ENCODE measurements around the gene SFRP5. TPM values are rescaled to one million over a fixed set of nuclear protein-coding genes. Genes with fewer than 3 reads are reported as not detected.

Gene SFRP5
- total and polyA plus RNA-seq, 2 donors (not counting 3 experiments of a cell fraction or from before 2014, with no cell fraction given) = not detected

GRCh38 chr10:97813311-97813710 is 41.5 kb upstream of the SFRP5 start:
- H4K20me1 ChIP-seq (replicated peaks; ENCODE audit: control insufficient read depth, extremely low read depth, insufficient read depth, low read length) = no peaks in the 10 kb centered on the region
- CTCF ChIA-PET = interaction anchor here (1.2 kb wide), 1 partner anchor 22 kb away, joined by 3 read pairs; no protein-coding TSS in a partner anchor
- H3K9me1 ChIP-seq (replicated peaks; ENCODE audit: control insufficient read depth, extremely low read depth, insufficient read depth, low read length) = no peaks in the 10 kb centered on the region
- H3K27ac ChIP-seq (ENCODE audit: insufficient read depth, low read depth, low read length) = no peak overlapping the region
- POLR2A ChIA-PET = no interaction called here
- H3K9ac ChIP-seq (replicated peaks; ENCODE audit: extremely low read depth, insufficient read depth, low read length) = no peak overlapping the region
- no peak overlapping the region for H2AFZ ChIP-seq (ENCODE audit: low read depth, low read length)
- FAIRE-seq (no peak), DNase-seq (ENCODE audit: low read depth, low spot score) (no peak)
- no peaks in the 10 kb centered on the region for H3K4me1 ChIP-seq (ENCODE audit: control insufficient read depth, extremely low read depth, insufficient read depth, low read length)
- intact Hi-C loops (cut with micrococcal nuclease) = no loop called here
- BruUV-seq (replicated peaks) = no TSS peak
- dilution Hi-C loops (cut with MboI; ENCODE audit: extremely low pct_ligation_motif_present, low sequenced_read_pairs) = no loop called here
- H3K79me2 ChIP-seq (ENCODE audit: control insufficient read depth, insufficient read depth, low read length) = no peaks in the 10 kb centered on the region
- H3K27me3 ChIP-seq (ENCODE audit: control insufficient read depth in 2 of 2, insufficient read depth in 2 of 2, low read length in 2 of 2) = no peaks in the 10 kb centered on the region
- no peak overlapping the region for H3K4me2 ChIP-seq (ENCODE audit: insufficient read depth, low read length)
- no peak overlapping the region for H3K4me3 ChIP-seq (replicated peaks in 1 of 3; ENCODE audit: insufficient read depth in 1 of 3, low read depth in 1 of 3, low read length in 3 of 3)
- TF ChIP-seq GATA2 (IDR thresholded peaks at IDR 0.05; ENCODE audit: insufficient read depth, insufficient read length, low read depth, low read length) (no peak), MYC (IDR thresholded peaks at IDR 0.05; ENCODE audit: low read depth, low read length) (no peak), EZH2 (IDR thresholded peaks at IDR 0.05; ENCODE audit: borderline replicate concordance, low read depth, low read length, severe bottlenecking) (no peak), MAX (IDR thresholded peaks at IDR 0.05; ENCODE audit: insufficient read depth, insufficient read length) (no peak), POLR2A (IDR thresholded peaks at IDR 0.05; ENCODE audit: low read depth, low read length) (no peak), JUN (IDR thresholded peaks at IDR 0.05; ENCODE audit: borderline replicate concordance, insufficient read depth, insufficient read length, low read depth) (no peak), FOS (IDR thresholded peaks at IDR 0.05; ENCODE audit: borderline replicate concordance, insufficient read depth, low read length) (no peak), POLR2AphosphoS5 (IDR thresholded peaks at IDR 0.05; ENCODE audit: insufficient read depth, low read depth, low read length) (no peak)
- TF ChIP-seq, protein P1, sequence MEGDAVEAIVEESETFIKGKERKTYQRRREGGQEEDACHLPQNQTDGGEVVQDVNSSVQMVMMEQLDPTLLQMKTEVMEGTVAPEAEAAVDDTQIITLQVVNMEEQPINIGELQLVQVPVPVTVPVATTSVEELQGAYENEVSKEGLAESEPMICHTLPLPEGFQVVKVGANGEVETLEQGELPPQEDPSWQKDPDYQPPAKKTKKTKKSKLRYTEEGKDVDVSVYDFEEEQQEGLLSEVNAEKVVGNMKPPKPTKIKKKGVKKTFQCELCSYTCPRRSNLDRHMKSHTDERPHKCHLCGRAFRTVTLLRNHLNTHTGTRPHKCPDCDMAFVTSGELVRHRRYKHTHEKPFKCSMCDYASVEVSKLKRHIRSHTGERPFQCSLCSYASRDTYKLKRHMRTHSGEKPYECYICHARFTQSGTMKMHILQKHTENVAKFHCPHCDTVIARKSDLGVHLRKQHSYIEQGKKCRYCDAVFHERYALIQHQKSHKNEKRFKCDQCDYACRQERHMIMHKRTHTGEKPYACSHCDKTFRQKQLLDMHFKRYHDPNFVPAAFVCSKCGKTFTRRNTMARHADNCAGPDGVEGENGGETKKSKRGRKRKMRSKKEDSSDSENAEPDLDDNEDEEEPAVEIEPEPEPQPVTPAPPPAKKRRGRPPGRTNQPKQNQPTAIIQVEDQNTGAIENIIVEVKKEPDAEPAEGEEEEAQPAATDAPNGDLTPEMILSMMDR (IDR thresholded peaks at IDR 0.05; ENCODE audit: extremely low read depth in 1 of 2, insufficient read depth in 1 of 2, low read depth in 1 of 2, low read length in 2 of 2) = no peak
- no peaks in the 10 kb centered on the region for H3K36me3 ChIP-seq (ENCODE audit: control insufficient read depth in 2 of 2, extremely low read depth in 1 of 2, insufficient read depth in 2 of 2, low read length in 2 of 2)
- no peaks in the 10 kb centered on the region for H3K9me3 ChIP-seq (replicated peaks; ENCODE audit: control insufficient read depth, insufficient read depth, low read length)

Measured in endothelial cell of umbilical vein (primary cell).